Measurements from ENCODE around the gene GEMIN4. TPM values are rescaled to one million over a fixed set of nuclear protein-coding genes. Genes with fewer than 3 reads are reported as not detected.

Gene GEMIN4
- total and polyA plus RNA-seq, 2 of the 4 experiments (the other 2 are of a cell fraction) = 16.5 to 20.4 TPM

DNA sequence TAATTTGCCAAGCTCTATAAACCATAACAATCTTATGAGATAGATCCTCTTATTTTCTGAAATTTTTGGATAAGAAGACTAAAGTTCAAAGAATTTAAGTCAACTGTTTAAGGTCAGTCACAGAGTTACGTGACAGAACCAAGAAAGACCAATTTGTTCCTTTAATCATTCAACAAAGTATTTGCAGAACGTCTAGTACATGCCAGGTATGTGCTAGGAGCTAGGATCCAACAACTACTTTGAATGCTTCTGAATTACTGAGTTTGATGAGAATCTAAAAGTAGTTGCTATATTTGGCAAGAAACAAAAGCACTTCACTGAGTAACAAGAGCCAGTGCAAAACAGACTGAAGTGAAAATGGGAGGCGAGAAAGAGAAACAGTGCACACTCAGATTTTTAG, 15.0 kb upstream of the GEMIN4 start:
- peaks cover 43% of the 10 kb centered on the region for H3K36me3 ChIP-seq (ENCODE audit: control insufficient read depth, insufficient read depth, low read length)
- CTCF ChIA-PET = no interaction called here
- no peaks in the 10 kb centered on the region for H3K4me1 ChIP-seq (ENCODE audit: control insufficient read depth, insufficient read depth, low read length)

More for the DNA sequence above, 15.0 kb upstream of the GEMIN4 start:
- H4K91ac ChIP-seq (ENCODE audit: insufficient read depth, low read depth, low read length) = no peak overlapping the region
- dilution Hi-C loops (cut with HindIII; ENCODE audit: low sequenced_read_pairs, unreplicated experiment) (no loop called here), intact Hi-C loops (cut with micrococcal nuclease) (no loop called here), in situ Hi-C loops (cut with MboI; ENCODE audit: low sequenced_read_pairs) (no loop called here)
- ATAC-seq (ENCODE audit: low read depth) (no peak), DNase-seq (no peak)
- H4K5ac ChIP-seq (ENCODE audit: low read depth, low read length) = no peak overlapping the region
- POLR2A ChIA-PET (ENCODE audit: unreplicated experiment) = no interaction called here
- H3K9ac ChIP-seq (ENCODE audit: low read depth, low read length) = no peak overlapping the region
- peaks cover 0 to 9% of the 10 kb centered on the region in 2 experiments; a peak in 3 of 4 replicates for H3K79me1 ChIP-seq (ENCODE audit: low read depth in 1 of 2, low read length in 2 of 2)
- H2BK15ac ChIP-seq (ENCODE audit: low read depth, low read length) = no peak overlapping the region
- no peak overlapping the region for H2BK120ac ChIP-seq (ENCODE audit: low read depth, low read length)
- H3K27ac ChIP-seq (ENCODE audit: insufficient read depth, low read length) = no peak overlapping the region
- no peaks in the 10 kb centered on the region for H4K20me1 ChIP-seq (ENCODE audit: insufficient read depth, low read length)
- no peak overlapping the region for H2BK5ac ChIP-seq (ENCODE audit: low read depth, low read length, poor library complexity, severe bottlenecking)
- H2BK20ac ChIP-seq (ENCODE audit: low read depth, low read length) = no peak overlapping the region
- H3K14ac ChIP-seq (replicated peaks; ENCODE audit: low read depth, low read length) = no peak overlapping the region
- H2AK9ac ChIP-seq (replicated peaks; ENCODE audit: low read depth, low read length, poor library complexity) = no peak overlapping the region
- no CpG with 5 or more reads among the region's 3 CpGs for WGBS, 2 experiments (ENCODE audit: extremely low coverage in 2 of 2, insufficient read length in 1 of 2)
- H3K4me2 ChIP-seq (ENCODE audit: low read depth, low read length) = no peak overlapping the region
- H3K9me3 ChIP-seq (ENCODE audit: control insufficient read depth, insufficient read depth, low read length) = no peaks in the 10 kb centered on the region
- no peak overlapping the region for H3K56ac ChIP-seq (ENCODE audit: extremely low read depth, insufficient read depth, low read length)
- H3K4ac ChIP-seq (ENCODE audit: low read depth, low read length) = no peak overlapping the region
- H3K4me3 ChIP-seq (ENCODE audit: insufficient read depth, low read depth, low read length) = no peak overlapping the region
- H3K18ac ChIP-seq (ENCODE audit: low read depth, low read length) = no peak overlapping the region
- H3K9me1 ChIP-seq (ENCODE audit: insufficient read depth, low read length) = no peaks in the 10 kb centered on the region
- no peak for TF ChIP-seq MXI1 (IDR thresholded peaks at IDR 0.05; ENCODE audit: borderline replicate concordance, low read depth, low read length)
- no peak overlapping the region for H3K23ac ChIP-seq (ENCODE audit: low read depth, low read length)
- no peak overlapping the region for H4K8ac ChIP-seq (ENCODE audit: low read depth in 2 of 2, low read length in 2 of 2)
- no peak overlapping the region for H2AFZ ChIP-seq (replicated peaks; ENCODE audit: low read length, poor library complexity)
- BruUV-seq (replicated peaks) = no TSS peak
- H3K27me3 ChIP-seq (ENCODE audit: control insufficient read depth, insufficient read depth, low read length) = no peaks in the 10 kb centered on the region
- H2AK5ac ChIP-seq (ENCODE audit: low read depth, low read length) = no peak overlapping the region

Measured in IMR-90 (cell line).